HepG2 (cell line): ENCODE measurements around the gene IPO13. TPM values are rescaled to one million over a fixed set of nuclear protein-coding genes. Genes with fewer than 3 reads are reported as not detected.

Source experiments
- HDAC1 ChIP-seq: sonication (generic); formaldehyde crosslinking; IDR thresholded peaks from 2 replicates; pipeline ENCODE4 v1.5.1; 2020; ENCODE audit warnings: mild to moderate bottlenecking, missing genetic modification reagents
- PHF21A ChIP-seq: sonication (generic); formaldehyde crosslinking; IDR thresholded peaks from 2 replicates; pipeline ENCODE4 v1.5.0; 2020; ENCODE audit warnings: mild to moderate bottlenecking, missing genetic modification reagents
- RFXANK ChIP-seq: IDR thresholded peaks from 2 replicates; pipeline ENCODE4 v1.6.1; 2016
- SMC3 ChIP-seq: IDR thresholded peaks from 2 replicates; pipeline ENCODE4 v1.6.1; 2011; ENCODE audit warnings: low read length, improper control_type of control experiment
- polyA plus RNA-seq, 8 experiments: library from polyadenylated mRNA; depleted of rRNA in 3 of 8; stranded (reverse) in 7 of 8; unstranded in 1 of 8; fragments of >200 nt; fragmentation: Illumina TruSeq in 4 of 8; extraction: Trizol in 4 of 8; gene quantifications; 2 replicates each; pipeline versions ENCODE4 v1.2.1 to v1.2.3, GENCODE V29; 2011 to 2016; ENCODE audit warnings: low read depth in 4 of 8, missing spikeins in 1 of 8, mixed read lengths in 1 of 8; ENCODE audit not compliant: insufficient read depth in 1 of 8
- total RNA-seq, 5 experiments: library from RNA; depleted of rRNA; stranded (reverse); fragments of >200 nt; fragmentation: Illumina TruSeq; extraction: Trizol; gene quantifications; 2 replicates each; pipeline ENCODE4 v1.2.3, GENCODE V29; 2016; ENCODE audit warnings: low read depth in 1 of 5
- TF ChIP-seq, protein P1 (sequence below): sonication (generic); formaldehyde crosslinking; IDR thresholded peaks from one replicate; pipeline ENCODE4 v1.5.1; 2020; ENCODE audit warnings: mild to moderate bottlenecking, missing genetic modification reagents; ENCODE audit errors: not compliant biosample characterization
- TF ChIP-seq, protein P2 (sequence below): sonication (generic); formaldehyde crosslinking; IDR thresholded peaks from 2 replicates; pipeline ENCODE4 v1.4.0; 2020; ENCODE audit warnings: low read depth, missing genetic modification reagents
- TF ChIP-seq, protein P3 (sequence below): conservative IDR thresholded peaks from 2 replicates; pipeline ENCODE4 v1.6.1; 2018; ENCODE audit warnings: missing genetic modification reagents

Gene IPO13
- total and polyA plus RNA-seq, 2 of the 13 experiments (the other 11 are each of a cell fraction or from before 2014, with no cell fraction given) = 12.9 to 15.6 TPM

DNA sequence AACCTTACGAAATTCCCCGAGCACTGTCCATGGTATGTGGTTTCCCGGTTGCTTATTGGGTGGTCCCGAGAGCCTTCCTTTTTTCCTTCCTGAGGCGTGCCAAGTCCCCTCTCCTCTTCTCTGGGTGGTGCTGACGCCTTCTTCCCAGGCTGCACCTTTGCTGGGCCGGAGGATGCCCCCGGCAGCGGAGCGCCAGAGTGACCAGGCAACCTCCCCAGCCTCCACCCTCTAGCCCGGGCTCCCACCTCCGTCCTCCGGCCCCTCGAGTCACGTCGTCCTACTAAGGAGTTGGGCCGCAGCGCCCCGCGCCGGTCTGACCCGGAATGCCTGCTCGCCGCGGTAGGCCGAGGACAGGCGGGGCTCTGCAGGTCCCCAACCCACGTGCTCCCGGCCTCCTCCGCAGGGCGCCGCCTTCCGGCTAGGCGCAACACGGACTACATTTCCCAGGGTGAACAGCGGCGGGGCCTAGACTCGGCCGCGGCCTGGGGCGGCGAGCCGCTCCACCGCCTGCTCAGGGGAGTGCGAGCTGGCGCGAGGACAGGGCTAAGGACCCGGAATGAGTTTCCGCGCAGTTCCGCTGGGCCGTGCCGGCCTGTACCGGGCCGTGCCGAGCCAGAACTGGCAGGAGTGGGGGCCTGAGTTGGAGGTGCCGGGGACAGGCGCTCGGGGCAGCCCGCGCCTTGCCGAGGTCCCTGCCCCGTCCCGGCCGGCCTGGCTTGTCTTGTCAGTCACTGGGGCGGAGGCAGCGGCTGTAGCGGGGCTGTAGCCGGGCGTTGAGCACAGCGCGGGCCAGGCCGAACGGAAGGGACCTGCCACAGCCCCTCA lies at the start of gene IPO13 (continued):
- TF ChIP-seq, protein P1, sequence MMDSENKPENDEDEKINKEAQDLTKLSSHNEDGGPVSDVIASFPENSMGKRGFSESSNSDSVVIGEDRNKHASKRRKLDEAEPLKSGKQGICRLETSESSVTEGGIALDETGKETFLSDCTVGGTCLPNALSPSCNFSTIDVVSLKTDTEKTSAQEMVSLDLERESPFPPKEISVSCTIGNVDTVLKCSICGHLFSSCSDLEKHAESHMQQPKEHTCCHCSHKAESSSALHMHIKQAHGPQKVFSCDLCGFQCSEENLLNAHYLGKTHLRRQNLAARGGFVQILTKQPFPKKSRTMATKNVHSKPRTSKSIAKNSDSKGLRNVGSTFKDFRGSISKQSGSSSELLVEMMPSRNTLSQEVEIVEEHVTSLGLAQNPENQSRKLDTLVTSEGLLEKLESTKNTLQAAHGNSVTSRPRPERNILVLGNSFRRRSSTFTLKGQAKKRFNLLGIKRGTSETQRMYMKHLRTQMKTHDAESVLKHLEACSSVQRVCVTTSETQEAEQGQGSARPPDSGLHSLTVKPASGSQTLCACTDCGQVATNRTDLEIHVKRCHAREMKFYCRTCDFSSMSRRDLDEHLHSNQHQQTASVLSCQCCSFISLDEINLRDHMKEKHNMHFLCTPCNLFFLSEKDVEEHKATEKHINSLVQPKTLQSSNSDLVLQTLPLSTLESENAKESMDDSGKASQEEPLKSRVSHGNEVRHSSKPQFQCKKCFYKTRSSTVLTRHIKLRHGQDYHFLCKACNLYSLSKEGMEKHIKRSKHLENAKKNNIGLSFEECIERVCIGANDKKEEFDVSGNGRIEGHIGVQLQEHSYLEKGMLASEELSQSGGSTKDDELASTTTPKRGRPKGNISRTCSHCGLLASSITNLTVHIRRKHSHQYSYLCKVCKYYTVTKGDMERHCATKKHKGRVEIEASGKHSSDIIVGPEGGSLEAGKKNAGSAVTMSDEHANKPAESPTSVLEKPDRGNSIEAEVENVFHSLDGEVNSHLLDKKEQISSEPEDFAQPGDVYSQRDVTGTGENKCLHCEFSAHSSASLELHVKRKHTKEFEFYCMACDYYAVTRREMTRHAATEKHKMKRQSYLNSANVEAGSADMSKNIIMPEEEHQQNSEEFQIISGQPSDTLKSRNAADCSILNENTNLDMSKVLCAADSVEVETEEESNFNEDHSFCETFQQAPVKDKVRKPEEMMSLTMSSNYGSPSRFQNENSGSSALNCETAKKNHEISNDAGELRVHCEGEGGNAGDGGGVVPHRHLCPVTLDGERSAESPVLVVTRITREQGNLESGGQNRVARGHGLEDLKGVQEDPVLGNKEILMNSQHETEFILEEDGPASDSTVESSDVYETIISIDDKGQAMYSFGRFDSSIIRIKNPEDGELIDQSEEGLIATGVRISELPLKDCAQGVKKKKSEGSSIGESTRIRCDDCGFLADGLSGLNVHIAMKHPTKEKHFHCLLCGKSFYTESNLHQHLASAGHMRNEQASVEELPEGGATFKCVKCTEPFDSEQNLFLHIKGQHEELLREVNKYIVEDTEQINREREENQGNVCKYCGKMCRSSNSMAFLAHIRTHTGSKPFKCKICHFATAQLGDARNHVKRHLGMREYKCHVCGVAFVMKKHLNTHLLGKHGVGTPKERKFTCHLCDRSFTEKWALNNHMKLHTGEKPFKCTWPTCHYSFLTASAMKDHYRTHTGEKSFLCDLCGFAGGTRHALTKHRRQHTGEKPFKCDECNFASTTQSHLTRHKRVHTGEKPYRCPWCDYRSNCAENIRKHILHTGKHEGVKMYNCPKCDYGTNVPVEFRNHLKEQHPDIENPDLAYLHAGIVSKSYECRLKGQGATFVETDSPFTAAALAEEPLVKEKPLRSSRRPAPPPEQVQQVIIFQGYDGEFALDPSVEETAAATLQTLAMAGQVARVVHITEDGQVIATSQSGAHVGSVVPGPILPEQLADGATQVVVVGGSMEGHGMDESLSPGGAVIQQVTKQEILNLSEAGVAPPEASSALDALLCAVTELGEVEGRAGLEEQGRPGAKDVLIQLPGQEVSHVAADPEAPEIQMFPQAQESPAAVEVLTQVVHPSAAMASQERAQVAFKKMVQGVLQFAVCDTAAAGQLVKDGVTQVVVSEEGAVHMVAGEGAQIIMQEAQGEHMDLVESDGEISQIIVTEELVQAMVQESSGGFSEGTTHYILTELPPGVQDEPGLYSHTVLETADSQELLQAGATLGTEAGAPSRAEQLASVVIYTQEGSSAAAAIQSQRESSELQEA (CRISPR knock-in tag) = no peak
- peak; percentile 98 for TF ChIP-seq HDAC1 (CRISPR knock-in tag)
- no peak; the same call in 1 of the 2 replicates for TF ChIP-seq SMC3
- TF ChIP-seq PHF21A (CRISPR knock-in tag) = peak; percentile 89
- TF ChIP-seq, protein P2, sequence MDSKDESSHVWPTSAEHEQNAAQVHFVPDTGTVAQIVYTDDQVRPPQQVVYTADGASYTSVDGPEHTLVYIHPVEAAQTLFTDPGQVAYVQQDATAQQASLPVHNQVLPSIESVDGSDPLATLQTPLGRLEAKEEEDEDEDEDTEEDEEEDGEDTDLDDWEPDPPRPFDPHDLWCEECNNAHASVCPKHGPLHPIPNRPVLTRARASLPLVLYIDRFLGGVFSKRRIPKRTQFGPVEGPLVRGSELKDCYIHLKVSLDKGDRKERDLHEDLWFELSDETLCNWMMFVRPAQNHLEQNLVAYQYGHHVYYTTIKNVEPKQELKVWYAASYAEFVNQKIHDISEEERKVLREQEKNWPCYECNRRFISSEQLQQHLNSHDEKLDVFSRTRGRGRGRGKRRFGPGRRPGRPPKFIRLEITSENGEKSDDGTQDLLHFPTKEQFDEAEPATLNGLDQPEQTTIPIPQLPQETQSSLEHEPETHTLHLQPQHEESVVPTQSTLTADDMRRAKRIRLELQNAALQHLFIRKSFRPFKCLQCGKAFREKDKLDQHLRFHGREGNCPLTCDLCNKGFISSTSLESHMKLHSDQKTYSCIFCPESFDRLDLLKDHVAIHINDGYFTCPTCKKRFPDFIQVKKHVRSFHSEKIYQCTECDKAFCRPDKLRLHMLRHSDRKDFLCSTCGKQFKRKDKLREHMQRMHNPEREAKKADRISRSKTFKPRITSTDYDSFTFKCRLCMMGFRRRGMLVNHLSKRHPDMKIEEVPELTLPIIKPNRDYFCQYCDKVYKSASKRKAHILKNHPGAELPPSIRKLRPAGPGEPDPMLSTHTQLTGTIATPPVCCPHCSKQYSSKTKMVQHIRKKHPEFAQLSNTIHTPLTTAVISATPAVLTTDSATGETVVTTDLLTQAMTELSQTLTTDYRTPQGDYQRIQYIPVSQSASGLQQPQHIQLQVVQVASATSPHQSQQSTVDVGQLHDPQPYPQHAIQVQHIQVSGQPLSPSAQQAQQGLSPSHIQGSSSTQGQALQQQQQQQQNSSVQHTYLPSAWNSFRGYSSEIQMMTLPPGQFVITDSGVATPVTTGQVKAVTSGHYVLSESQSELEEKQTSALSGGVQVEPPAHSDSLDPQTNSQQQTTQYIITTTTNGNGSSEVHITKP = peak; percentile 65
- TF ChIP-seq RFXANK (CRISPR knock-in tag) = no peak
- TF ChIP-seq, protein P3, sequence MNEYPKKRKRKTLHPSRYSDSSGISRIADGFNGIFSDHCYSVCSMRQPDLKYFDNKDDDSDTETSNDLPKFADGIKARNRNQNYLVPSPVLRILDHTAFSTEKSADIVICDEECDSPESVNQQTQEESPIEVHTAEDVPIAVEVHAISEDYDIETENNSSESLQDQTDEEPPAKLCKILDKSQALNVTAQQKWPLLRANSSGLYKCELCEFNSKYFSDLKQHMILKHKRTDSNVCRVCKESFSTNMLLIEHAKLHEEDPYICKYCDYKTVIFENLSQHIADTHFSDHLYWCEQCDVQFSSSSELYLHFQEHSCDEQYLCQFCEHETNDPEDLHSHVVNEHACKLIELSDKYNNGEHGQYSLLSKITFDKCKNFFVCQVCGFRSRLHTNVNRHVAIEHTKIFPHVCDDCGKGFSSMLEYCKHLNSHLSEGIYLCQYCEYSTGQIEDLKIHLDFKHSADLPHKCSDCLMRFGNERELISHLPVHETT (CRISPR knock-in tag) = peak; percentile 84; the same call in 1 of the 2 replicates
